ENCODE measurements around the gene NR1H4. TPM values are rescaled to one million over a fixed set of nuclear protein-coding genes. Genes with fewer than 3 reads are reported as not detected.

The NR1H4 gene
- polyA plus RNA-seq, 3 donors: not detected

DNA sequence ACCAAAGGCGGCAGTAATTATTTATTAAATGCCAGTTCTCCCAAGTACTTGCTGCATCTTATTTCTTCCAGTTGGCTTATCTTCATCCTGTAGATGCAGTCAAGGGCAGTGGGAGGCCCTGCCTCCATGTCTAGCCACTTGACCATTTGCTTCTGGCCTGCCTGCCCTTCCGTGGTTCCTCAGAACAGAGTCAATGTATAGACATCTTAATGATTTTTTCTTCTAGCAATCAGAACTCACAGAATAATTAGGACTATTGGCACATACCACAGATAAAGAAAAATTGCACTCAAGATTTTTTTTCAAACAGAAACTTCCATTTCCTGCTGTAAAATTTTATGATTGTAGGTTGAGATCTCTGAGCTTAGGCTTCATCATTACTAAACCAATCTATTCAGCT, 20.9 kb downstream of the NR1H4 start:
- Histone ChIP-seq H3K27me3 (ENCODE audit: control insufficient read depth in 2 of 2, insufficient read depth in 2 of 2, low read length in 2 of 2) (no peaks in the 10 kb centered on the region), H3K27ac (ENCODE audit: low read depth in 1 of 2, low read length in 2 of 2) (no peak overlapping the region), H4K20me1 (ENCODE audit: insufficient read depth, low read length) (no peaks in the 10 kb centered on the region), H3K4me3 (replicated peaks in 1 of 3; ENCODE audit: low read depth in 2 of 3, low read length in 3 of 3) (no peak overlapping the region), H3K9ac (ENCODE audit: insufficient read depth, low read length, poor library complexity, severe bottlenecking) (no peak overlapping the region), H3K4me1 (ENCODE audit: control insufficient read depth in 1 of 2, insufficient read depth in 2 of 2, low read length in 2 of 2) (no peaks in the 10 kb centered on the region), H2AFZ (ENCODE audit: insufficient read depth, low read depth, low read length, poor library complexity, severe bottlenecking) (no peak overlapping the region), H3K4me2 (replicated peaks; ENCODE audit: extremely low read depth, low read length, poor library complexity, severe bottlenecking) (no peak overlapping the region), H3K79me2 (ENCODE audit: insufficient read depth, low read length) (no peaks in the 10 kb centered on the region), H3K9me3 (replicated peaks in 1 of 2; ENCODE audit: control insufficient read depth in 1 of 2, insufficient read depth in 1 of 2, low read length in 2 of 2) (no peaks in the 10 kb centered on the region), H3K36me3 (replicated peaks in 1 of 2; ENCODE audit: control insufficient read depth in 1 of 2, insufficient read depth in 2 of 2, low read length in 2 of 2) (no peaks in the 10 kb centered on the region)
- peaks cover 0 to 3% (median 0%) of the 10 kb centered on the region in 7 donors for H3K9me3 Mint-ChIP-seq
- H3K4me3 Mint-ChIP-seq: no peak overlapping the region
- peaks cover 0 to 2% (median 2%) of the 10 kb centered on the region in 3 donors for H3K27me3 Mint-ChIP-seq (ENCODE audit: low read depth in 3 of 3)
- H3K36me3 Mint-ChIP-seq: no peaks in the 10 kb centered on the region
- no peaks in the 10 kb centered on the region for H3K4me1 Mint-ChIP-seq
- 100% methylated on average over 1 of the region's 2 CpGs for WGBS (ENCODE audit: insufficient coverage)
- H3K27ac Mint-ChIP-seq: no peak overlapping the region
- TF ChIP-seq, protein P1, sequence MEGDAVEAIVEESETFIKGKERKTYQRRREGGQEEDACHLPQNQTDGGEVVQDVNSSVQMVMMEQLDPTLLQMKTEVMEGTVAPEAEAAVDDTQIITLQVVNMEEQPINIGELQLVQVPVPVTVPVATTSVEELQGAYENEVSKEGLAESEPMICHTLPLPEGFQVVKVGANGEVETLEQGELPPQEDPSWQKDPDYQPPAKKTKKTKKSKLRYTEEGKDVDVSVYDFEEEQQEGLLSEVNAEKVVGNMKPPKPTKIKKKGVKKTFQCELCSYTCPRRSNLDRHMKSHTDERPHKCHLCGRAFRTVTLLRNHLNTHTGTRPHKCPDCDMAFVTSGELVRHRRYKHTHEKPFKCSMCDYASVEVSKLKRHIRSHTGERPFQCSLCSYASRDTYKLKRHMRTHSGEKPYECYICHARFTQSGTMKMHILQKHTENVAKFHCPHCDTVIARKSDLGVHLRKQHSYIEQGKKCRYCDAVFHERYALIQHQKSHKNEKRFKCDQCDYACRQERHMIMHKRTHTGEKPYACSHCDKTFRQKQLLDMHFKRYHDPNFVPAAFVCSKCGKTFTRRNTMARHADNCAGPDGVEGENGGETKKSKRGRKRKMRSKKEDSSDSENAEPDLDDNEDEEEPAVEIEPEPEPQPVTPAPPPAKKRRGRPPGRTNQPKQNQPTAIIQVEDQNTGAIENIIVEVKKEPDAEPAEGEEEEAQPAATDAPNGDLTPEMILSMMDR (IDR thresholded peaks at IDR 0.05): no peak
- no peak for DNase-seq
- intact Hi-C loops (cut with micrococcal nuclease): no loop called here

DNA sequence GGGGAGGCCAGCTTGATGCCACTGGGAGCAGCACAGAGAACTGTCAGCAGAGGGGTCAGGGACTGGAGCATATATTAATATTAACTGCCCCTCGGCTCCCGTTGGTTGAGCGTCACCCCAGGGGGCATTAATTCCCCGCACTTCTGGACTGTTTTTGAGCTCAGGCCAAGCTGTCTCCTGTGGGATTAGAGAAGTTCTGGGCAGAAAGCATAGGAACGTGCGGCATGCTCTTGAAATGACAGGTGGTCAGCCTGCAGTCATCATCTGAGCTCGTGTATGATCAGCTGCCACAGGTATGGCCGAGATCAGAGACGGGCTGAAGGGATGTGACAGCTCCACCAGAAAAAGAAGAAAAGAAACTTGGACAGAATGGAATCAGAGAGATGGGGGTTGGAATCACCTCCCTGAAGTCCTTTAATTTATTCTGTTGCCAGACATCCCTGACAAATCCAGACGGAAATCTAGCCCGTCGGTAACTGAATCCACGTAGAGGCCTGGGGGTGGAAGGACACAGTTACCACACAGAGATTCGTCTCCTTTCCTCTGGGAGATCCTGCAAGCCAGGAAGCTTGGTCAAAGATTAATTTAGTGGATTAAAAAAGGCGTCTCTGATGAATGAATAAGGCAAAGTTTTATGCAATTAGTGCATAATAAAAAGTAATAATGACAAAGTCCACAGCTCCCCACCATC, 23.6 kb downstream of the NR1H4 start:
- no peaks in the 10 kb centered on the region for H4K20me1 ChIP-seq (ENCODE audit: insufficient read depth, low read length)
- no peaks in the 10 kb centered on the region for H3K36me3 ChIP-seq (replicated peaks in 1 of 2; ENCODE audit: control insufficient read depth in 1 of 2, insufficient read depth in 2 of 2, low read length in 2 of 2)
- no peaks in the 10 kb centered on the region for H3K27me3 ChIP-seq (ENCODE audit: control insufficient read depth in 2 of 2, insufficient read depth in 2 of 2, low read length in 2 of 2)
- H3K4me1 Mint-ChIP-seq: no peaks in the 10 kb centered on the region
- H3K27me3 Mint-ChIP-seq (ENCODE audit: low read depth in 3 of 3): peaks cover 0 to 2% (median 0%) of the 10 kb centered on the region in 3 donors
- H3K4me2 ChIP-seq (replicated peaks; ENCODE audit: extremely low read depth, low read length, poor library complexity, severe bottlenecking): no peak overlapping the region
- peaks cover 0 to 5% (median 0%) of the 10 kb centered on the region in 7 donors for H3K9me3 Mint-ChIP-seq
- no peaks in the 10 kb centered on the region for H3K9me3 ChIP-seq (replicated peaks in 1 of 2; ENCODE audit: control insufficient read depth in 1 of 2, insufficient read depth in 1 of 2, low read length in 2 of 2)
- TF ChIP-seq, protein P1 (IDR thresholded peaks at IDR 0.05): no peak
- no peaks in the 10 kb centered on the region for H3K4me1 ChIP-seq (ENCODE audit: control insufficient read depth in 1 of 2, insufficient read depth in 2 of 2, low read length in 2 of 2)
- no peak for DNase-seq
- H3K27ac Mint-ChIP-seq: no peak overlapping the region
- 93% methylated on average over 10 of the region's 15 CpGs for WGBS (ENCODE audit: insufficient coverage)
- H2AFZ ChIP-seq (ENCODE audit: insufficient read depth, low read depth, low read length, poor library complexity, severe bottlenecking): no peak overlapping the region
- H3K36me3 Mint-ChIP-seq: no peaks in the 10 kb centered on the region
- no peaks in the 10 kb centered on the region for H3K79me2 ChIP-seq (ENCODE audit: insufficient read depth, low read length)
- no peak overlapping the region for H3K4me3 ChIP-seq (replicated peaks in 1 of 3; ENCODE audit: low read depth in 2 of 3, low read length in 3 of 3)
- H3K27ac ChIP-seq (ENCODE audit: low read depth in 1 of 2, low read length in 2 of 2): no peak overlapping the region
- no peak overlapping the region for H3K9ac ChIP-seq (ENCODE audit: insufficient read depth, low read length, poor library complexity, severe bottlenecking)
- no peak overlapping the region for H3K4me3 Mint-ChIP-seq
- intact Hi-C loops (cut with micrococcal nuclease): no loop called here
